Activated naive CD4-positive, alpha-beta T cell treated with anti-CD3 and anti-CD28 coated beads, Interleukin-2, amount 50 U/mL, for 16 hours (primary cell): Measurements from ENCODE around the gene RPS5.
"Not testable (repeated sequence)": the region's sequence is repeated elsewhere in the genome, so short reads cannot be mapped to it uniquely, and the experiment has no call there.

Experiments used
- DNase-seq: peaks from one replicate; pipeline ENCODE4 v3.0.0-alpha.2; 2020

RPS5 gene

DNA sequence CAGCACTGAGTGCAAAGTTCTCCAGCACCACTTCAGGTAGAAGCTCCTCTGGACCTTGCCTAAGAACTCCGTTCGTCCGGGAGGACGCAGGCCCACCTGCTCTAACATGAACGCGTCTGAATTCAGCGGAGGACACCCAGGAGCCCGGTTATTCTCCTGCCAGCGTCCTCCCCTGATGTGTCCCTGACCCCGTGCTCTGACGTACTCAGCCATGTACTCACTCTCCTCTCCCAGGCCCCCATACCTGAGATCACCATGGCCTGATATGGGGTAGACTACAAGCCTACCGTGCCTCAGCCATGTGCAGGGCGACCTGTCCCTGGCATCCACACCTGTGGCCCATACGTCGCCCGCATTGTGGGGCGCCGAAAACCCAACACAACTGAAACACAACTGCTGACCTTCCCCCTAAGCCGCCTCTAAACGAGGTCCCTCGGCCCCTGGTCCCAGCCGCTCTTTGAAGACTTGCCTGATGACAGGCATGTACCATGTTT is 20.6 kb downstream of the RPS5 start:
- no peak for DNase-seq

DNA sequence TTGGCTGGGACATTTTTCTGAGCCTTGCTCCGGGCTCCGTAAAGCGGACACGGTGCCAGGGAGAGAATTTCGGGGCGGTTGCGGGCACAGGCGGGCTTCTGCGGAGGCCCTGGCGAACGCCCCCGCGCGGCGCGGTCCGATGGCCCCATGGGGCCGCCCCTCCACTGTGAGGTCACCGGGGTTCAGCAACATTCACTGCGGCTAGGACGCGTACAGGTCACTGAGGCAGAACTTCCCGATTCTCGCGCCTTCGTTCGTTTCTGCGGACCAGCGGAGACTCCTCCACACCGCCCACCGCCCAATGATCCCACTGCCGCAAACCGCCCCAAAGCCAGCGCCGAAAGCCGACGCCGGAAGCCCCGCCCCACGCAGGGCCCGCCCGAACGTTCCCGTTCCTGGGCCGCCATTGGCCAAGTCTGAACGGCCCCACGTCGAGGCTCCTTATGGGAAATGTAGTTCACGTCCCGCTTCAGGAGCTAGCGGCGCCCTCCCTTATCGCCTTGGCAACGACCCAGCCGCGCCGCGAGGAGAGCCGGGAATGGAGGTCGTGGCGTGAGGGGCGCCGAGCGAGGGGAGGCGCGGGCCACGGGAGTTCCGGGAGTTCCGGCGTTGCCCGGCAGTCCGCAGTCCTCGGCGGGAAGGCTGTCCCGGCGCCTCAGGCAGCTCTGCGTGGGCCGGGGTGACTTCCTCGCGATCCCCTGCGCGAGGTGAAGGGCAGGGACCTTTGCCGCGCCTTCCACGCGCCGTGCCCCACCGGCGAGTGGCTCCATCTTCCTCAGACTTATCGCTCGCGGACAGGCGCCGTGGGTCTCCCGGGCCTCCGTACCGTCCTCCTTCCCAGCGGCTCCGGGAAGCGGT is 21.3 kb downstream of the RPS5 start, which contains the start of gene ZNF584:
Gene ZNF584 (plus strand): TSS at position 498 of the 858 bp plus-strand sequence. CDS start 499 bp downstream, outside the sequence.
- peak; percentile 96 for DNase-seq

DNA sequence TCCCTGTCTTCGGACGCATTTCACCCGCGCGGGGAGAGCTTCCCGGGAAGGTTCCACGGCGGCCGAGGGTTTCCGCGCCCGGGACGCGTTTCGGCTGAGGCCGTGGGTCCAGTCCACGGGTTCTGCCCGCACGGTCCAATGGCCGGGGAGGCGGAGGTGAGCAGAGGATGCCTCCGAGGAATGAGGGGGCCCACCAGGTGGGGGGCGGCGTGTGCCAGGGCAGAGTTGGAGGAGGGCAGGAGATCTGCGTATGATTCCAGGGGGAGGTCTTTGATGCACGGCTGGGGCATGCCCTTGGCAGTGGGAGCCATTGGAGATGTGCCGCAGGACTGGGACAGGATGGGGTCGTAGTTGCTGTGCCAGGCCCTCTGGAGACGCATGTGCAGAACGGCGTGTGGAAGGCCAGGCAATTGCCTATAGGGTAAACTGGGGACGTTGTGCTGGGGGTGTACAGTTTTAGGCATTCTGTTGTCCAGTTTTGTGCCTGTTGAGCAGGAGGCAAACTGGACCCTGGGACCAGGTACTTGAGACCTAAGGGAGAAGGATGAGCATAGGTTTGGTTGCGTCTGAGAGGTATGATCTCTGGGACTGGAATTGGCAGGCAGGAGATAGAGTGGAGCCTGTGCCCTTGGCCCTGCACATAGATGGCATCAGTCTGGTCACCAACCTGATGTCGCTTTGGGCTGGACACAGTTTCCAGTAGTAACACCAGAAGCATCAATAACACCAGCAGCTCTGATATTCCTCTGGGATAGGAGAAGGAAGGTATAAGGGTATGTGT is 22.1 kb downstream of the RPS5 start:
- DNase-seq: no peak

DNA sequence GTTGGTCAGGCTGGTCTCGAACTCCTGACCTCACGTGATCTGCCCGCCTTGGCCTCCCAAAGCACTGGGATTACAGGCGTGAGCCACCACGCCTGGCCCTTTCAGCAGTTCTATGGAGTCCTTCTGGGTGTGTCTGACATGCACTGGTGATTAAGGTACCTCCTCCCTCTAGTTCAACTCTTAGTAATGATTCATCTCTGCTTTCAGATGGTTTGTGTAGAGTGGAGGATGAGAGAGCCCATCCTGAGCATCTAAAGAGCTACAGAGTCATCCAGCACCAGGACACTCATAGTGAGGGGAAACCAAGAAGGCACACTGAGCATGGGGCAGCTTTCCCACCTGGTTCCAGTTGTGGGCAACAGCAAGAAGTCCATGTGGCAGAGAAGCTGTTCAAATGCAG is 29.5 kb downstream of the RPS5 start:
- DNase-seq: no peak

DNA sequence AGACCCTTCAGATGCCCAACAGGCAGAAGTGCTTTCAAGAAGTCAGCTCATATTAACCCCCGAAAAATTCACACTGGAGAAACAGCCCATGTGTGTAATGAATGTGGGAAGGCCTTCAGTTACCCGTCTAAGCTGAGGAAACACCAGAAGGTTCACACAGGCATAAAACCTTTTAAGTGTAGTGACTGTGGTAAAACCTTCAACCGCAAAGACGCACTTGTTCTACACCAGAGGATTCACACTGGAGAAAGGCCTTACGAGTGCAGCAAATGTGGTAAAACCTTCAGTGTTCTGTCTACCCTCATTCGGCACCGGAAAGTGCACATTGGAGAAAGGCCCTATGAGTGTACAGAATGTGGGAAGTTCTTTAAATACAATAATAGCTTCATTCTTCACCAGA is 30.0 kb downstream of the RPS5 start:
- no peak for DNase-seq

DNA sequence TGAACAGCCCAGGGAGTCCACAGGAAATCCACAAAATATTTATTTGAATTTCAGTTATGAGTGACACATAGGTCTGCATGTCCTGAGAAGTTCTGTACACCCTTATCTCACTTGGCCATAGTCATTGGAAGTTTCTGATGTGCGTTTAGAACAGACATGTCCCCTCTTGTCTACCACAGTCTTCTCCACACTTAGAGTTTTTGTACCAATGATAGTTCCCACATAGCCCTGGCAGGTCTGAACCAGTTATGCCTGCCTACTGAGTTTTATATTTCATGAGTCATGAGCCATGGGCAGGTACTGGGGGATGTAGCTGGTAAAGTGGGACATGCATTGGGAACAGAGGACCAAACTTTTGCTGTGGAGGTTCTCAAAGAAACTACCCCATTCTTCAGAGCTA is 41.5 kb downstream of the RPS5 start:
- no peak for DNase-seq

DNA sequence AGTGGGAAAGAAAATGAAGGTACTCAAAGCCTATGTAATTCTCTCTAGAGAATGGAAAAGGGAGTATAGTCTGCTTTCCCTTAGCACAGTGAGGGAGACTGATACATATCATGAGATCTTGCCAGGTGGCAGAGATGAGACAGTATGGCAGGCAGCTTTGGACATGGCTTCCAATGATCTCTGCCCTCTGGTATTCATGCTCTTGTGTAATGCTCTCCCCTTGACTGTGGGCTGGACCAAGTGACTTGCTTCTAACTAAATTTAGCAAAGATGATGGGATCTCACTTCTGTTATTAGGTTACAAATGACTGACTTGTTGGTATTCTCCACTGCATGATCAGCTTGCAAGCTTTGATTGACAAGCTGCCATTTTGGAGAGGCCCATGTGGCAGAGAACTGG is 42.7 kb downstream of the RPS5 start:
- DNase-seq: no peak

DNA sequence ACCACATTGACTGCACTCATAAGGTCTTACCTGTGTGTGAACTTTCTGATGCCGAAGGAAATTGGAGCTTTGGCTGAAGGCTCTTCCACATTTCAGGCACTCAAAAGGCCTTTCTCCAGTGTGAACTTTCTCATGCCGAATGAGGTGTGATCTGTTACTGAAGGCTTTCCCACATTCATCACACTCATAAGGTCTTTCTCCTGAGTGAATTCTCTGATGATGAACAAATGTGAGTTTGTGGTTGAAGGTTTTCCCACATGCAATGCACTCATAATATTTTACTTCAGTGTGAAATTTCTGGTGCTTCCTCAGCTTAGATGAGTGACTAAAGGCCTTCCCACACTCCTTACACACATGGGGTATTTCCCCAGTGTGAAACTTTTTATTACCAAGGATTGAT is 47.1 kb downstream of the RPS5 start:
- DNase-seq: no peak

DNA sequence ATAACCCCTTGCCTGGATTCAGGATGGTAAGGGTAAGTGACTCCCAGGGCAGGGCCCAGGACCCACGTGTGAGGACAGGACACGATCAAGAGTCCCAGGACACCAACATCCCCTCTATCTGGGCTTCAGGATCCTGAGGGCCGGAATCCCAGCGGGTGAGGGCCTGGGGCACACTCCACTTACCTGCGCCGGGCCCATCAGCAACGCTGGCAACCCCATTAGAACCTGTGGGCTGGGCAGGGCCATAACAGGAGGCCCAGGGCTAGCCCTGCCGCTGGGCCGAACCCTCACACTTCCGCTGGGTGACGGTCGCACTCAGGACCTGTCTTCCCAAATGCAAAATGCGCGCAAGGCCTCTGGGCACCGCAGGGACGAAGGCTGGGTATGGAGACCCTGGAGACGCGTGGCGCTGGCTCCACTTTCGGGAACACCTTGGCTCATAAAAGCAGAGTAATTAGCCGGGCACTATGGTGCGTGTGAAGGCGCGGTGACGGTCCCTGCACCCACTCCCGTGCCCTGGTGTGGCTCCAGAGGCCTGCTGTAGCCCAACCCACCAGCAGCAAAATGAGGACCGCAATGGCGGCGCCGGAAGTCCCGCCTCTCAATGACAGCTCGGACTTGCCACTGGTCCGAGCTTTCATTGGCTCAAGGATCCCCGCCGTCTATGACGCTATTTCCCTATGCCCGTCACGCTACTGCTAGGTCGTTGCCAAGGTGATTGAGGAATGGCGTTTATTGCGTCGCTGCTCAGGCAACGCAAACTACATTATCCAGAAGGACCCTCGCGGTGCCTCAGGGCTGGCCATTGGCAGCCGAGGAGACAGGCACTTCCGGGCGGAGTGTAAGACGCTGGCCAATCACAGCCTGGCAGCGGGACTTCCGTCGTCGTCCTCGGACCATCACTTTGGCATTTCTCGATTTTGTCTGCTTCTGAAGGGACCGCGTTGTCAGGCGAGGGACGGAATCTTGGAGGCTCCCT is 52.8 kb downstream of the RPS5 start, which contains the start of gene ZNF132:
Gene ZNF132 (minus strand): TSS at position 578 of the 979 bp plus-strand sequence. CDS start 332 bp downstream, at position 246.
- DNase-seq: peak; percentile 94

DNA sequence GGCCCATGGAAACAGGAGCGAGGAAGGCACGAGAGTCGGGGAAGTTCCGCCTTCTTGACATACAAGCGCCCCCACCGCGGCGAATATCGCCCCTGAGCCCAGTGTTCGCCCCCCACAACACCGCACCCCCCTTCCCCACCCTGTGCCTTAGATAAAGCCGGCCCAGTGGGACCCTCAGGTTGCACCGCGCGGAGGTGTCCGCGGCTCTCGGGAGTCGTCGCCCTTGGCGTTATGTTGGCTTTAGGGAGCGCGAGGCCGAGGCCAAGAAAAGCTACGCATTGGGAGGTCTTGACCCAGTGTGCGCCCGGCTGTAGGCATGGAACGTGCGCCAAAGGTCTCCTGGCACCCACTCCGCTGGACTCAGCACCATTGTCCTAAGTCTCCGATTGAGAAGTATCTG is 53.5 kb downstream of the RPS5 start:
- DNase-seq: no peak

DNA sequence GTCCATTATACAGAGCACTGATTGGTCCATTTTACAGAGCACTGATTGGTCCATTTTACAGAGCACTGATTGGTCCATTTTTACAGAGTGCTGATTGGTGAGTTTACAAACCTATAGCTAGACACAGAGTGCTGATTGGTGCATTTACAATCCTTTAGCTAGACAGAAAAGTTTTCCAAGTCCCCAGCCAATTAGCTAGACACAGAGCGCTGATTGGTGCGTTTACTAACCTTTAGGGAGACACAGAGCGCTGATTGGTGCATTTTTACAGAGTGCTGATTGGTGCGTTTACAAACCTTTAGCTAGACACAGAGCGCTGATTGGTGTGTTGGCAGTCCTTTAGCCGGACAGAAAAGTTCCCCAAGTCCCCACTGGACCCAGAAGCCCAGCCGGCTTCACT is 55.9 kb downstream of the RPS5 start:
- DNase-seq: not testable (repeated sequence)
